SK-N-SH (cell line): ENCODE measurements around the gene IQGAP1. TPM values are rescaled to one million over a fixed set of nuclear protein-coding genes. Genes with fewer than 3 reads are reported as not detected.

Source experiments
- CTCF ChIA-PET: fragments of 300-600, 350-600 bp; formaldehyde crosslinking; extraction: SDS; loops from one replicate; lab custom pipeline; 2021; lab: Yijun Ruan, JAX
- POLR2A ChIA-PET: fragments of 350-600 bp; sonication (Branson Sonifier 250); formaldehyde crosslinking; extraction: SDS; loops from one replicate; lab custom pipeline; 2020; ENCODE audit warnings: antibody characterized with exemption, inconsistent platforms; lab: Yijun Ruan, JAX
- DNase-seq: peaks from one replicate; pipeline ENCODE4 v3.0.0; 2012
- H2AFZ ChIP-seq: fragments of 200-600 bp; sonication (generic); 2 replicates; pipeline ENCODE4 v1.8.1; 2016; ENCODE audit warnings: antibody characterized with exemption, mild to moderate bottlenecking, low read depth
- H3F3A ChIP-seq: fragments of 200-600 bp; sonication (generic); replicated peaks from 2 replicates; pipeline ENCODE3; 2016; ENCODE audit warnings: antibody characterized with exemption, mild to moderate bottlenecking; ENCODE audit not compliant: insufficient read depth
- H3K27ac ChIP-seq, 2 experiments: fragments of 200-500 bp in 1 of 2; fragments of 200-600 bp in 1 of 2; sonication (Bioruptor generic) in 1 of 2; sonication (generic), shearing (Covaris generic) in 1 of 2; 2 replicates each; pipeline versions ENCODE4 v1.5.1 to v1.6.1; 2014 to 2016; ENCODE audit warnings: low read depth in 2 of 2, inconsistent platforms in 1 of 2, low read length in 1 of 2, mild to moderate bottlenecking in 1 of 2, mixed read lengths in 1 of 2
- H3K27me3 ChIP-seq: fragments of 200-600 bp; sonication (generic), shearing (Covaris generic); 2 replicates; pipeline ENCODE4 v1.6.1; 2016; ENCODE audit warnings: mixed run types; ENCODE audit not compliant: insufficient read depth
- H3K36me3 ChIP-seq, 2 experiments: fragments of 200-500 bp in 1 of 2; fragments of 200-600 bp in 1 of 2; sonication (Bioruptor generic) in 1 of 2; sonication (generic) in 1 of 2; replicated peaks in 1 of 2; 2 replicates each; pipeline versions ENCODE3 to v1.5.1; 2014 to 2016; ENCODE audit warnings: low read length in 1 of 2, mild to moderate bottlenecking in 1 of 2; ENCODE audit not compliant: insufficient read depth in 2 of 2, control insufficient read depth in 1 of 2
- H3K4me1 ChIP-seq, 2 experiments: fragments of 200-500 bp in 1 of 2; fragments of 200-600 bp in 1 of 2; sonication (Bioruptor generic) in 1 of 2; sonication (generic), shearing (Covaris generic) in 1 of 2; 2 replicates each; pipeline versions ENCODE4 v1.5.1 to v1.6.1; 2014 to 2016; ENCODE audit warnings: low read depth in 1 of 2, low read length in 1 of 2, mixed run types in 1 of 2; ENCODE audit not compliant: insufficient read depth in 2 of 2, control insufficient read depth in 1 of 2
- H3K4me2 ChIP-seq: fragments of 200-600 bp; sonication (generic), shearing (Covaris generic); 2 replicates; pipeline ENCODE4 v1.6.1; 2017; ENCODE audit warnings: mixed run types
- H3K4me3 ChIP-seq, 2 experiments: fragments of 200-500 bp in 1 of 2; fragments of 200-600 bp in 1 of 2; sonication (Bioruptor generic) in 1 of 2; sonication (generic), shearing (Covaris generic) in 1 of 2; 2 replicates each; pipeline versions ENCODE4 v1.5.1 to v1.8.1; 2014 to 2016; ENCODE audit warnings: low read depth in 2 of 2, inconsistent platforms in 1 of 2, low read length in 1 of 2, mild to moderate bottlenecking in 1 of 2, mixed read lengths in 1 of 2, moderate library complexity in 1 of 2
- H3K79me2 ChIP-seq: fragments of 200-600 bp; sonication (generic); 2 replicates; pipeline ENCODE4 v1.8.1; 2017; ENCODE audit warnings: mild to moderate bottlenecking; ENCODE audit not compliant: insufficient read depth
- H3K9ac ChIP-seq: fragments of 200-600 bp; sonication (generic); 2 replicates; pipeline ENCODE4 v1.6.1; 2017; ENCODE audit warnings: mixed run types
- H3K9me2 ChIP-seq: fragments of 200-600 bp; sonication (generic); 2 replicates; pipeline ENCODE4 v1.6.1; 2017; ENCODE audit warnings: mixed run types
- H3K9me3 ChIP-seq: fragments of 200-600 bp; sonication (generic); 2 replicates; pipeline ENCODE4 v1.6.1; 2017; ENCODE audit warnings: mixed run types, mild to moderate bottlenecking, moderate library complexity
- H4K20me1 ChIP-seq: fragments of 200-600 bp; sonication (generic); 2 replicates; pipeline ENCODE4 v1.6.1; 2017; ENCODE audit warnings: mild to moderate bottlenecking, mixed run types; ENCODE audit not compliant: insufficient read depth
- ELF1 ChIP-seq: IDR thresholded peaks from 2 replicates; pipeline ENCODE4 v1.4.0; 2012
- EP300 ChIP-seq, 2 experiments: IDR thresholded peaks; 2 replicates each; pipeline versions ENCODE4 v1.4.0 to v1.6.1; 2012; ENCODE audit warnings: borderline replicate concordance in 1 of 2, low read depth in 1 of 2, low read length in 1 of 2
- RAD21 ChIP-seq: IDR thresholded peaks from 2 replicates; pipeline ENCODE4 v1.6.1; 2012; ENCODE audit warnings: mild to moderate bottlenecking, low read length
- RCOR1 ChIP-seq: fragments of 150-350 bp; IDR thresholded peaks from 2 replicates; pipeline ENCODE4 v1.6.1; 2017; ENCODE audit warnings: antibody characterized with exemption, low read length
- RFX5 ChIP-seq: IDR thresholded peaks from 2 replicates; pipeline ENCODE4 v1.6.1; 2012; ENCODE audit warnings: mild to moderate bottlenecking, improper control_type of control experiment, low read length
- SMC3 ChIP-seq: IDR thresholded peaks from 2 replicates; pipeline ENCODE4 v1.6.1; 2012; ENCODE audit warnings: low read depth, low read length, improper control_type of control experiment
- TEAD4 ChIP-seq: IDR thresholded peaks from 2 replicates; pipeline ENCODE4 v1.4.0; 2012; ENCODE audit warnings: mild to moderate bottlenecking, borderline replicate concordance; ENCODE audit not compliant: insufficient read depth
- YY1 ChIP-seq: IDR thresholded peaks from 2 replicates; pipeline ENCODE4 v1.4.0; 2012; ENCODE audit warnings: low read depth, mild to moderate bottlenecking
- WGBS: methylation state at CpG from one replicate; pipeline ENCODE4 v1.1.6; 2017; ENCODE audit warnings: low lambda C conversion rate; 5-methylcytosine and 5-hydroxymethylcytosine counted together
- polyA plus RNA-seq, 3 experiments: library from polyadenylated mRNA; depleted of rRNA; stranded (reverse); fragments of >200 nt; gene quantifications; 2 replicates each; pipeline ENCODE4 v1.2.3, GENCODE V29; 2012
- TF ChIP-seq, protein P1 (sequence below): IDR thresholded peaks from 2 replicates; pipeline ENCODE4 v1.4.0; 2012; ENCODE audit warnings: low read depth
- TF ChIP-seq, protein P2 (sequence below): IDR thresholded peaks from 2 replicates; pipeline ENCODE4 v1.6.1; 2012; ENCODE audit warnings: mild to moderate bottlenecking, low read depth, low read length, moderate library complexity
- TF ChIP-seq, protein P3 (sequence below): IDR thresholded peaks from 2 replicates; pipeline ENCODE4 v1.4.0; 2012; ENCODE audit warnings: low read depth, borderline replicate concordance
- TF ChIP-seq, protein P4 (sequence below): IDR thresholded peaks from 2 replicates; pipeline ENCODE4; 2012

IQGAP1 gene
- polyA plus RNA-seq, 1 of the 3 experiments (the other 2 are of a cell fraction), result 56.5 TPM

DNA sequence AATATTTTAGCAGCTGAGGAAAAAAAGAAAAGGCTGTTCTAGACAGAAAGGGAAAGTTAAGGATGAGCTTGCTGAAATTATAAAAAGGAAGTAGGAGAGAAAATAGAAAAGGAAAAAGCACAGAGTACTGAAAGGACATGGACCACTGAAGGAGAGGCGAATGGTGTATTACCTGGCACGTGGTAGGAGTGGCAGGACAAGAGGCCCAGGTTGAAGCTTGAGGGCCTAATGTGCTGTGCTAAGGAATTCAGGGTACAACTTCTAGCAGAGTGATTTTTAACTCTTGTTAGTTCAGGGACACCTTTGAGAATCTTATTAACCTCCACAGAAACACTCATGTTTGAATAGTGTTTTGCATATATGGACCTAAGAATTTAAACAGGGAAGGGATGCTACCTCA is 81.7 kb downstream of the IQGAP1 start:
- Histone ChIP-seq H3K36me3 (peaks cover 32 to 64% of the 10 kb centered on the region in 2 experiments), H3K9me3 (no peaks in the 10 kb centered on the region)

More for the DNA sequence above, 81.7 kb downstream of the IQGAP1 start:
- H4K20me1 ChIP-seq, result peaks cover 11% of the 10 kb centered on the region; the same call in 1 of the 2 replicates
- no peak for DNase-seq
- ChIA-PET POLR2A (interaction anchor here (0.6 kb wide), 1 partner anchor 98 kb away, joined by 3 read pairs; no protein-coding TSS in a partner anchor), CTCF (interaction anchor here (0.6 to 3.8 kb wide), 3 partner anchors 13 to 150 kb away, joined by 3 to 23 read pairs (median 3); no protein-coding TSS in a partner anchor)
- H3K4me2 ChIP-seq, result no peak overlapping the region
- no peak overlapping the region for H3K9ac ChIP-seq
- no peak overlapping the region for H3K4me3 ChIP-seq
- no peak overlapping the region for H3K27ac ChIP-seq
- peaks cover 0 to 15% of the 10 kb centered on the region in 2 experiments; a peak in 2 of 4 replicates for H3K4me1 ChIP-seq
- TF ChIP-seq SMC3 (no peak), RCOR1 (no peak), YY1 (no peak), RAD21 (no peak), TEAD4 (no peak), RFX5 (no peak), ELF1 (no peak), EP300 (IDR thresholded peaks at IDR 0.05; ENCODE audit: borderline replicate concordance in 1 of 2, low read depth in 1 of 2, low read length in 1 of 2) (no peak)
- TF ChIP-seq, protein P1, sequence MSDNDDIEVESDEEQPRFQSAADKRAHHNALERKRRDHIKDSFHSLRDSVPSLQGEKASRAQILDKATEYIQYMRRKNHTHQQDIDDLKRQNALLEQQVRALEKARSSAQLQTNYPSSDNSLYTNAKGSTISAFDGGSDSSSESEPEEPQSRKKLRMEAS, result no peak
- TF ChIP-seq, protein P2, sequence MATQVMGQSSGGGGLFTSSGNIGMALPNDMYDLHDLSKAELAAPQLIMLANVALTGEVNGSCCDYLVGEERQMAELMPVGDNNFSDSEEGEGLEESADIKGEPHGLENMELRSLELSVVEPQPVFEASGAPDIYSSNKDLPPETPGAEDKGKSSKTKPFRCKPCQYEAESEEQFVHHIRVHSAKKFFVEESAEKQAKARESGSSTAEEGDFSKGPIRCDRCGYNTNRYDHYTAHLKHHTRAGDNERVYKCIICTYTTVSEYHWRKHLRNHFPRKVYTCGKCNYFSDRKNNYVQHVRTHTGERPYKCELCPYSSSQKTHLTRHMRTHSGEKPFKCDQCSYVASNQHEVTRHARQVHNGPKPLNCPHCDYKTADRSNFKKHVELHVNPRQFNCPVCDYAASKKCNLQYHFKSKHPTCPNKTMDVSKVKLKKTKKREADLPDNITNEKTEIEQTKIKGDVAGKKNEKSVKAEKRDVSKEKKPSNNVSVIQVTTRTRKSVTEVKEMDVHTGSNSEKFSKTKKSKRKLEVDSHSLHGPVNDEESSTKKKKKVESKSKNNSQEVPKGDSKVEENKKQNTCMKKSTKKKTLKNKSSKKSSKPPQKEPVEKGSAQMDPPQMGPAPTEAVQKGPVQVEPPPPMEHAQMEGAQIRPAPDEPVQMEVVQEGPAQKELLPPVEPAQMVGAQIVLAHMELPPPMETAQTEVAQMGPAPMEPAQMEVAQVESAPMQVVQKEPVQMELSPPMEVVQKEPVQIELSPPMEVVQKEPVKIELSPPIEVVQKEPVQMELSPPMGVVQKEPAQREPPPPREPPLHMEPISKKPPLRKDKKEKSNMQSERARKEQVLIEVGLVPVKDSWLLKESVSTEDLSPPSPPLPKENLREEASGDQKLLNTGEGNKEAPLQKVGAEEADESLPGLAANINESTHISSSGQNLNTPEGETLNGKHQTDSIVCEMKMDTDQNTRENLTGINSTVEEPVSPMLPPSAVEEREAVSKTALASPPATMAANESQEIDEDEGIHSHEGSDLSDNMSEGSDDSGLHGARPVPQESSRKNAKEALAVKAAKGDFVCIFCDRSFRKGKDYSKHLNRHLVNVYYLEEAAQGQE, result no peak
- TF ChIP-seq, protein P3, sequence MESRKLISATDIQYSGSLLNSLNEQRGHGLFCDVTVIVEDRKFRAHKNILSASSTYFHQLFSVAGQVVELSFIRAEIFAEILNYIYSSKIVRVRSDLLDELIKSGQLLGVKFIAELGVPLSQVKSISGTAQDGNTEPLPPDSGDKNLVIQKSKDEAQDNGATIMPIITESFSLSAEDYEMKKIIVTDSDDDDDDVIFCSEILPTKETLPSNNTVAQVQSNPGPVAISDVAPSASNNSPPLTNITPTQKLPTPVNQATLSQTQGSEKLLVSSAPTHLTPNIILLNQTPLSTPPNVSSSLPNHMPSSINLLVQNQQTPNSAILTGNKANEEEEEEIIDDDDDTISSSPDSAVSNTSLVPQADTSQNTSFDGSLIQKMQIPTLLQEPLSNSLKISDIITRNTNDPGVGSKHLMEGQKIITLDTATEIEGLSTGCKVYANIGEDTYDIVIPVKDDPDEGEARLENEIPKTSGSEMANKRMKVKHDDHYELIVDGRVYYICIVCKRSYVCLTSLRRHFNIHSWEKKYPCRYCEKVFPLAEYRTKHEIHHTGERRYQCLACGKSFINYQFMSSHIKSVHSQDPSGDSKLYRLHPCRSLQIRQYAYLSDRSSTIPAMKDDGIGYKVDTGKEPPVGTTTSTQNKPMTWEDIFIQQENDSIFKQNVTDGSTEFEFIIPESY, result no peak
- TF ChIP-seq, protein P4, sequence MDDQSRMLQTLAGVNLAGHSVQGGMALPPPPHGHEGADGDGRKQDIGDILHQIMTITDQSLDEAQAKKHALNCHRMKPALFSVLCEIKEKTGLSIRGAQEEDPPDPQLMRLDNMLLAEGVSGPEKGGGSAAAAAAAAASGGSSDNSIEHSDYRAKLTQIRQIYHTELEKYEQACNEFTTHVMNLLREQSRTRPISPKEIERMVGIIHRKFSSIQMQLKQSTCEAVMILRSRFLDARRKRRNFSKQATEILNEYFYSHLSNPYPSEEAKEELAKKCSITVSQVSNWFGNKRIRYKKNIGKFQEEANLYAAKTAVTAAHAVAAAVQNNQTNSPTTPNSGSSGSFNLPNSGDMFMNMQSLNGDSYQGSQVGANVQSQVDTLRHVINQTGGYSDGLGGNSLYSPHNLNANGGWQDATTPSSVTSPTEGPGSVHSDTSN, result no peak
- peaks cover 20% of the 10 kb centered on the region for H3K79me2 ChIP-seq
- H3F3A ChIP-seq, result peaks cover 15% of the 10 kb centered on the region
- H2AFZ ChIP-seq, result no peak overlapping the region
- no peaks in the 10 kb centered on the region for H3K9me2 ChIP-seq
- no peaks in the 10 kb centered on the region for H3K27me3 ChIP-seq
- WGBS, result 92% methylated on average over 2 of the region's 2 CpGs
